AG09319 (cell line): Measurements from ENCODE around the gene MGST2.

Experiments
- DNase-seq: peaks from one replicate; pipeline ENCODE4 v3.0.0-alpha.2; 2010; ENCODE audit warnings: low read depth; ENCODE audit errors: extremely low read depth
- CTCF ChIP-seq: IDR thresholded peaks from 2 replicates; pipeline ENCODE4 v1.5.1; 2011; ENCODE audit warnings: low read depth, mild to moderate bottlenecking, inconsistent platforms, low read length, moderate library complexity

The MGST2 gene

GRCh38 chr4:139749835-139750498 is 84.3 kb downstream of the MGST2 start:
- DNase-seq, result no peak
- no peak for TF ChIP-seq CTCF

GRCh38 chr4:139753686-139754085 is 88.1 kb downstream of the MGST2 start:
- no peak for TF ChIP-seq CTCF
- no peak for DNase-seq
